Measurements from ENCODE around the gene ZBTB26. TPM values are rescaled to one million over a fixed set of nuclear protein-coding genes. Genes with fewer than 3 reads are reported as not detected.
A peak's percentile ranks its signal among the peaks of the same experiment; 100 is the strongest.

ZBTB26 gene
- total RNA-seq, 1 donor from 2014 or later: 15.4 TPM

DNA sequence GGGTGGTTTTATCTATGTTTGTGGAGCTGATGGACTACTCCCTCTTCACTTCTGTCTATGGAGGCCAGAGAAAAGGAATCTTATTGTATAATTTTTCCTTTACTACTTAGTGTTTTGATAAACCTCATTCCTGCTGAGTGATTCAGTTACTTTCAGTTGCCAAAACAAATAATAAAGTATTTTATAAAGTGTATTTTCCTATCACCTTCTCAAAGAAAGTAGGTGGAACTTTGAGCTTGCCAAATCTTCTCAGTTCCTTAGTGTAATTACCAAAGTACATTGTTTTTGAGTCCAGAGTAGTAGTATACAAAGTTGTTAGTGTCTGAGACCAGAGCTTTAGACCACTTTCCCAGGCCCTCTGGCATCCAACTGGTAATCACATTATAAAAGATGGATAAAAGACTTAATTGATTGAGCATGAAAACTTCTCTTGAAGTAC is 23.0 kb upstream of the ZBTB26 start:
- Mint-ChIP-seq H3K27me3 (no peaks in the 10 kb centered on the region), H3K27ac (no peak overlapping the region), H3K36me3 (ENCODE audit: insufficient read depth) (peaks cover 2% of the 10 kb centered on the region), H3K4me1 (ENCODE audit: low read depth) (peaks cover 21% of the 10 kb centered on the region), H3K4me3 (ENCODE audit: low read depth) (no peak overlapping the region), H3K9me3 (ENCODE audit: low read depth) (no peaks in the 10 kb centered on the region)
- DNase-seq (ENCODE audit: low spot score, unreplicated experiment): no peak
- TF ChIP-seq, protein P1, sequence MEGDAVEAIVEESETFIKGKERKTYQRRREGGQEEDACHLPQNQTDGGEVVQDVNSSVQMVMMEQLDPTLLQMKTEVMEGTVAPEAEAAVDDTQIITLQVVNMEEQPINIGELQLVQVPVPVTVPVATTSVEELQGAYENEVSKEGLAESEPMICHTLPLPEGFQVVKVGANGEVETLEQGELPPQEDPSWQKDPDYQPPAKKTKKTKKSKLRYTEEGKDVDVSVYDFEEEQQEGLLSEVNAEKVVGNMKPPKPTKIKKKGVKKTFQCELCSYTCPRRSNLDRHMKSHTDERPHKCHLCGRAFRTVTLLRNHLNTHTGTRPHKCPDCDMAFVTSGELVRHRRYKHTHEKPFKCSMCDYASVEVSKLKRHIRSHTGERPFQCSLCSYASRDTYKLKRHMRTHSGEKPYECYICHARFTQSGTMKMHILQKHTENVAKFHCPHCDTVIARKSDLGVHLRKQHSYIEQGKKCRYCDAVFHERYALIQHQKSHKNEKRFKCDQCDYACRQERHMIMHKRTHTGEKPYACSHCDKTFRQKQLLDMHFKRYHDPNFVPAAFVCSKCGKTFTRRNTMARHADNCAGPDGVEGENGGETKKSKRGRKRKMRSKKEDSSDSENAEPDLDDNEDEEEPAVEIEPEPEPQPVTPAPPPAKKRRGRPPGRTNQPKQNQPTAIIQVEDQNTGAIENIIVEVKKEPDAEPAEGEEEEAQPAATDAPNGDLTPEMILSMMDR (IDR thresholded peaks at IDR 0.05; ENCODE audit: unreplicated experiment): no peak

DNA sequence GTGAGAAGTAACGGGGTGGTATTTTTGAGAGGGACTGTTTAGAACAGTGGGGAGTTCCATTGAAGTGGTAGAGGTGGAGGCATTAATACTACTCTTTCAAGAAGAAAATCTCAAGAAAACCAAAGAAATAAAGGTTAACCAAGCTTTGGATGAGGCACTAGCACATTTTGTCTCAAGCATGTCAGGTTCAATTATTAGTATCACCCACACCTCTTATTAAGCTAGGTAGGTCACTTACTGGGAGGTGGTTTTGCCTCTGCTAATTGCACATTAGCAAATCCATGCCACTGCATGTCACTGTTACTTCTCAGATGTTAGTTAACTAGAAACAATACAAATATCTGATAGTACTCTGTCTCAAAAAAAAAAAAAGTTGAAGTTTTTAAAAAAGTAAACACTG is 19.7 kb upstream of the ZBTB26 start:
- TF ChIP-seq, protein P1 (IDR thresholded peaks at IDR 0.05; ENCODE audit: unreplicated experiment): no peak
- H3K9me3 Mint-ChIP-seq (ENCODE audit: low read depth): no peaks in the 10 kb centered on the region
- H3K27me3 Mint-ChIP-seq: no peaks in the 10 kb centered on the region
- H3K4me1 Mint-ChIP-seq (ENCODE audit: low read depth): peaks cover 34% of the 10 kb centered on the region
- no peak for DNase-seq (ENCODE audit: low spot score, unreplicated experiment)
- peak overlapping the region; percentile 0 for H3K27ac Mint-ChIP-seq
- H3K4me3 Mint-ChIP-seq (ENCODE audit: low read depth): no peak overlapping the region
- H3K36me3 Mint-ChIP-seq (ENCODE audit: insufficient read depth): no peaks in the 10 kb centered on the region

DNA sequence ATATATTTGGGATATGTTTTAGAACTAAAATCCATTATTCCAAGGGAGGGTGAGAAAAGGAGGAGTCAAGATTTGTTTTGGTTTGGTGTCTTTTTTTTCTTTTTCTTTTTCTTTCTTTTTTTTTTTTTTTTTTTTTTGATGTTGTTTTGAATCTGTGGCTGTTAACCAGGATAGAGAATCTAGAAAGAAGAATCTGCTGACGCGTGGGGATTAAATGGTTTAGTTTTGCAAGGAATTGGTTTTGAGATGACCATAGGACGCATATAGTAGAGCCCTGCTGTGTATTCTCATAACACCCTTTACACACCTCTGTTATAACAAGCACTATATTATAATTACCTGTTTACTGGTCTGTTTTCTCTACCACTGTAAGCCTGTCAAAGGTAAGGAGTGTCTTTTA is 19.0 kb upstream of the ZBTB26 start:
- H3K4me3 Mint-ChIP-seq (ENCODE audit: low read depth): no peak overlapping the region
- TF ChIP-seq, protein P1 (IDR thresholded peaks at IDR 0.05; ENCODE audit: unreplicated experiment): no peak
- H3K9me3 Mint-ChIP-seq (ENCODE audit: low read depth): no peaks in the 10 kb centered on the region
- H3K27ac Mint-ChIP-seq: no peak overlapping the region
- H3K36me3 Mint-ChIP-seq (ENCODE audit: insufficient read depth): no peaks in the 10 kb centered on the region
- peaks cover 35% of the 10 kb centered on the region for H3K4me1 Mint-ChIP-seq (ENCODE audit: low read depth)
- no peak for DNase-seq (ENCODE audit: low spot score, unreplicated experiment)
- no peaks in the 10 kb centered on the region for H3K27me3 Mint-ChIP-seq

- no peak for DNase-seq (ENCODE audit: low spot score, unreplicated experiment)
- H3K4me3 Mint-ChIP-seq (ENCODE audit: low read depth): no peak overlapping the region
- no peaks in the 10 kb centered on the region for H3K27me3 Mint-ChIP-seq
- no peaks in the 10 kb centered on the region for H3K36me3 Mint-ChIP-seq (ENCODE audit: insufficient read depth)
- no peak overlapping the region for H3K27ac Mint-ChIP-seq
- TF ChIP-seq, protein P1 (IDR thresholded peaks at IDR 0.05; ENCODE audit: unreplicated experiment): no peak
- H3K4me1 Mint-ChIP-seq (ENCODE audit: low read depth): peaks cover 31% of the 10 kb centered on the region
- H3K9me3 Mint-ChIP-seq (ENCODE audit: low read depth): no peaks in the 10 kb centered on the region
Measured at GRCh38 chr9:122949696-122950095, 18.4 kb upstream of the ZBTB26 start.

- TF ChIP-seq, protein P1 (IDR thresholded peaks at IDR 0.05; ENCODE audit: unreplicated experiment): no peak
- peak overlapping the region; percentile 80 for H3K27ac Mint-ChIP-seq
- H3K4me1 Mint-ChIP-seq (ENCODE audit: low read depth): peaks cover 31% of the 10 kb centered on the region
- H3K9me3 Mint-ChIP-seq (ENCODE audit: low read depth): no peaks in the 10 kb centered on the region
- no peaks in the 10 kb centered on the region for H3K27me3 Mint-ChIP-seq
- no peak for DNase-seq (ENCODE audit: low spot score, unreplicated experiment)
- H3K36me3 Mint-ChIP-seq (ENCODE audit: insufficient read depth): no peaks in the 10 kb centered on the region
- no peak overlapping the region for H3K4me3 Mint-ChIP-seq (ENCODE audit: low read depth)
Measured at GRCh38 chr9:122948313-122948712, 17.0 kb upstream of the ZBTB26 start.

Data from progenitor cell of endocrine pancreas (in vitro differentiated cells).